Activated CD8-positive, alpha-beta T cell treated with anti-CD3 and anti-CD28 coated beads, Interleukin-2, amount 10 ng/mL, durations not matched to agents 7 days and 5 days (primary cell): ENCODE measurements around the gene MGAT5B. TPM values are rescaled to one million over a fixed set of nuclear protein-coding genes. Genes with fewer than 3 reads are reported as not detected.
A peak's percentile ranks its signal among the peaks of the same experiment; 100 is the strongest.
"Not testable (repeated sequence)": the region's sequence is repeated elsewhere in the genome, so short reads cannot be mapped to it uniquely, and the experiment has no call there.

Experiments
- ATAC-seq: fragments of 150-1000 bp; cut with Tn5 transposase; one replicate; pipeline ENCODE4 v1.10.0; 2021; ENCODE audit warnings: moderate library complexity
- CTCF ChIA-PET: fragments of 350-600 bp; sonication (Branson Sonifier 250); formaldehyde crosslinking; loops from one replicate; lab custom pipeline; 2021; ENCODE audit warnings: antibody characterized with exemption; lab: Charles Lee
- POLR2A ChIA-PET: fragments of 350-600 bp; sonication (Branson Sonifier 250); formaldehyde crosslinking; loops from one replicate; lab custom pipeline; 2021; ENCODE audit warnings: antibody characterized with exemption; lab: Charles Lee
- DNase-seq: peaks from one replicate; pipeline ENCODE4 v3.0.0-alpha.2; 2020
- H3K27ac Mint-ChIP-seq: one replicate; pipeline ENCODE4 v1.8.0; 2021; ENCODE audit warnings: mild to moderate bottlenecking, mixed read lengths
- H3K27me3 Mint-ChIP-seq: one replicate; pipeline ENCODE4 v1.8.0; 2021; ENCODE audit warnings: low read depth, mixed read lengths
- H3K36me3 Mint-ChIP-seq: one replicate; pipeline ENCODE4 v1.8.0; 2021; ENCODE audit warnings: low read depth, mixed read lengths
- H3K4me1 Mint-ChIP-seq: one replicate; pipeline ENCODE4 v1.8.0; 2021; ENCODE audit warnings: low read depth, mixed read lengths
- H3K4me3 Mint-ChIP-seq: one replicate; pipeline ENCODE4 v1.8.0; 2021; ENCODE audit warnings: mild to moderate bottlenecking, mixed read lengths
- H3K9me3 Mint-ChIP-seq: one replicate; pipeline ENCODE4 v1.8.0; 2022; ENCODE audit warnings: mixed read lengths; ENCODE audit not compliant: insufficient read depth
- total RNA-seq, 2 experiments: library from RNA; stranded (reverse); gene quantifications; one replicate each; pipeline ENCODE4 v1.2.3, GENCODE V29; 2021

MGAT5B gene
- total RNA-seq, 2 experiments from 2014 or later, result 0.26 TPM; not detected in 1

DNA sequence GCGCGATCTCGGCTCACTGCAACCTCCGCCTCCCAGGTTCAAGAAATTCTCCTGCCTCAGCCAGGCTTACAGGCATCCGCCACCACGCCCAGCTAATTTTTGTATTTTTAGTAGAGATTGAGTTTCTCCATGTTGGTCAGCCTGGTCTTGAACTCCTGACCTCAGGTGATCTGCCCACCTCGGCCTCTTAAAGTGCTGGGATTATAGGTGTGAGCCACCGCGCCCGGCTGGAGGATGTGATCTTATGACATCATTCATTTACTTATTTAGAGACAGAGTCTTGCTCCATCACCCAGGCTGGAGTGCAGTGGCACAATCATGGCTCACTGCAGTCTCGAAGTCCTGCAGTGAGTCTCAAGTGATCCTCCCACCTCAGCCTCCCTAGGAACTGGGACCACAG lies 19.0 kb upstream of the MGAT5B start:
- H3K27ac Mint-ChIP-seq, H3K9me3 Mint-ChIP-seq, CTCF ChIA-PET, H3K36me3 Mint-ChIP-seq, ATAC-seq, H3K4me1 Mint-ChIP-seq, POLR2A ChIA-PET, H3K4me3 Mint-ChIP-seq, DNase-seq: not testable (repeated sequence)
- H3K27me3 Mint-ChIP-seq, result peaks cover 12% of the 10 kb centered on the region

DNA sequence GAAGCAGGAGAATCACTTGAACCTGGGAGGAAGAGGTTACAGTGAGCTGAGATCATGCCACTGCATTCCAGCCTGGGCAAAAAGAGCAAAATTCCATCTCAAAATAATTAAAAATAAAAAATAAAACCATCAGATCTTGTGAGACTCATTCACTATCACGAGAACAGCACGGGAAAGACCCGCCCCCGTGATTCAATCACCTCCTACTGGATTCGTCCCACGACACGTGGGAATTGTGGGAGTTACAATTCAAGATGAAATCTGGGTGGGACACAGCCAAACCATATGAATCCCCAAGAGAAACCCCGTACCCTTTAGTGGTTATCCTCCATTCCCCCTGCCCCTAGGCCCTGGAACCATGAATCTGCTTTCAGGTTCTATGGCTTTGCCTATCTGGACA lies 15.4 kb upstream of the MGAT5B start:
- H3K36me3 Mint-ChIP-seq, result no peaks in the 10 kb centered on the region
- H3K4me3 Mint-ChIP-seq, result no peak overlapping the region
- H3K4me1 Mint-ChIP-seq, result no peaks in the 10 kb centered on the region
- no peaks in the 10 kb centered on the region for H3K9me3 Mint-ChIP-seq
- DNase-seq (no peak), ATAC-seq (no peak)
- ChIA-PET CTCF (no interaction called here), POLR2A (no interaction called here)
- no peak overlapping the region for H3K27ac Mint-ChIP-seq
- H3K27me3 Mint-ChIP-seq, result peaks cover 8% of the 10 kb centered on the region

DNA sequence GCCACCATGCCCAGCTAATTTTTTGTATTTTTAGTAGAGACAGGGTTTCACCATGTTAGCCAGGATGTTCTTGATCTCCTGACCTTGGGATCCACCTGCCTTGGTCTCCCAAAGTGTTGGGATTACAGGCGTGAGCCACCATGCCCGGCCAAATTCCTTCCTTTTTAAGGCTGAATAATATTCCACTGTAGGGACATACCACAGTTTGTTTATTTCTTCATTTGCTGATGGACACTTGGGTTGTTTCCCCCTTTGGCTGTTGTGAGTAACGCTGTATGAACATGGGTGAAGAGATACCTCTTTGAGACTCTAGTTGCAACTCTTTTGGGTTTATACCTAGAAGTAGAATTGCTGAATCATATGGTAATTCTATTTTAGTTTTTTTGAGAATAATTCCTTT lies 13.1 kb upstream of the MGAT5B start:
- H3K4me3 Mint-ChIP-seq, result no peak overlapping the region
- no peaks in the 10 kb centered on the region for H3K36me3 Mint-ChIP-seq
- no peak for DNase-seq
- no peaks in the 10 kb centered on the region for H3K4me1 Mint-ChIP-seq
- H3K27ac Mint-ChIP-seq, result no peak overlapping the region
- ChIA-PET POLR2A (no interaction called here), CTCF (interaction anchor here (0.8 kb wide), 1 partner anchor 16 kb away, joined by 3 read pairs; no protein-coding TSS in a partner anchor)
- ATAC-seq, result no peak
- H3K9me3 Mint-ChIP-seq, result no peaks in the 10 kb centered on the region
- peaks cover 8% of the 10 kb centered on the region for H3K27me3 Mint-ChIP-seq

DNA sequence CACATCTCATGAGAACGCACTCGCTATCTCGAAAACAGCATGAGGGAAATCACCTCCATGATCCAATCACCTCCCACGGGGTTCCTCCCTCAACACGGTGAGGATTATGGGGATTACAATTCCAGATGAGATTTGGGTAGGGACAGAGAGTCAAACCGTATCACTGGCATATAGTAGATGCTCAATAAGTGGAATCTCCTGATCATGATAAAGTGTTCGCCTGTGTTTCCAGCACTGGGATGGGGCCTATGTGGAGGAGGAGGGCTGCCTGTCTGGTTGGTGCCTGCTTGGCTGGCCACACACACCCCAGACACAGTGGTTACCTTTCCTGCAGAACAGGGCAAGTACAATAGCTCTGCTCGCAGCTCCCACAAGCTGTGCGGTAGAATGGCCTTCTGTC lies 6.1 kb upstream of the MGAT5B start:
- Mint-ChIP-seq H3K9me3 (no peaks in the 10 kb centered on the region), H3K36me3 (no peaks in the 10 kb centered on the region), H3K27ac (no peak overlapping the region), H3K4me3 (no peak overlapping the region), H3K4me1 (no peaks in the 10 kb centered on the region), H3K27me3 (peaks cover 3% of the 10 kb centered on the region)
- no peak for DNase-seq
- ChIA-PET POLR2A (no interaction called here), CTCF (no interaction called here)
- no peak for ATAC-seq

DNA sequence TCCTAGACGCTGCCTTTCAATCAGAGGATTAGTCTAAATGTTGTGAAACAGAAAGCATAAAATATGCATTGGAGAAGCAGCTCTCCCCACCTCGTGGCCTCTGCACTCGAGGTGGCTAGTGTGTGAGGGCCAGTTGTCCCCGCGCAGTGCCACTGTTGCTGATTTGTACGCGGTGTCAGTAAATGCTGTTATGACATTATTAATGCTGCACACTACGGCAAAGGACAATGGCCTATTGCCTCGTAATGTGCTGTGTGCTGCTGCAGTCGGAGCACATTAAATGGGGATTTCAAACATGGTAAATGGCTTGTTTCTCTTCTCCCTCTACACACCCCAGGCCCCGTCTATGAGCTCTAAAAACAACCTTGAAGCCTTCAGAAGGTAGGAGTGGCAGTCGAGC lies 5.7 kb upstream of the MGAT5B start:
- no peak overlapping the region for H3K4me3 Mint-ChIP-seq
- peaks cover 6% of the 10 kb centered on the region for H3K27me3 Mint-ChIP-seq
- DNase-seq (no peak), ATAC-seq (no peak)
- no peak overlapping the region for H3K27ac Mint-ChIP-seq
- no peaks in the 10 kb centered on the region for H3K9me3 Mint-ChIP-seq
- ChIA-PET POLR2A (no interaction called here), CTCF (no interaction called here)
- H3K36me3 Mint-ChIP-seq, result no peaks in the 10 kb centered on the region
- H3K4me1 Mint-ChIP-seq, result peaks cover under 1% of the 10 kb centered on the region

DNA sequence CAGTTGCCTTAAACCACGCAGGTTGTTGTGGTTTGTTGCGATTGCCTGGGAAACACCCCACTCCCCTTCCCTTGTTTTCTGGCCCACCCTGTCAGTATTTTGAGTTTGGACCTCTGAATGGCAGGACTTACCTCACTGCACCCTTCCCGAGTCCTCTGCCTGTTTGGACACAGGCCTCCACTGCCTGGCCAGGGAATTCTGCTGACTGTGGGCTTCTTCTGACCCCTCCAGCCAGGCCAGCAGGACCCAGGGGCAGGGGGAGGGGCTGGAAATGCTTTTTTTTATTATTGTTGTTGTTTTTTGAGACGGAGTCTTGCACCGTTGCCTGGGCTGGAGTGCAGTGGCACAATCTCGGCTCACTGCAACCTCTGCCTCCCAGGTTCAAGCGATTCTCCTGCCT lies 4.2 kb upstream of the MGAT5B start:
- Mint-ChIP-seq H3K4me3 (no peak overlapping the region), H3K27me3 (peaks cover 13% of the 10 kb centered on the region), H3K9me3 (no peaks in the 10 kb centered on the region), H3K27ac (no peak overlapping the region), H3K36me3 (no peaks in the 10 kb centered on the region), H3K4me1 (peaks cover 6% of the 10 kb centered on the region)
- ATAC-seq (no peak), DNase-seq (no peak)
- ChIA-PET POLR2A (no interaction called here), CTCF (interaction anchor here (0.8 kb wide), 1 partner anchor 68 kb away, joined by 3 read pairs; no protein-coding TSS in a partner anchor)

DNA sequence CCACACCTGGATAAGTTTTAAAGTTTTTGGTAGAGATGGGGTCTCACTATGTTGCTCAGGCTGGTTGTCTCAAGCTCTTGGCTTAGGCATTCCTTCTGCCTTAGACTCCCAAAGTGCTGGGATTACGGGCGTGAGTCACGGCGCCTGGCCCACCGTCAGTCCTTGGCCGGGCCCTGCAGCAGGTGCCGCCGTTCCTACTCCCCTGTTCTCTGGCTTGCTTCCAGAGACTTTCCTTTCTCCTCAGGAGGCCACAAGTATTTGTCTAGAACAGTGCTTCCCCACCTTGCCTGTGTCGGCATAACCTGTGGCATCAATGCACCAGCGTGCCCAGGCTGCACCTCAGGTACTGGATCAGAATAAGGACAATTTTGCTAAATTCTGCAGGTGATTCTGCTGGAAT lies 3.0 kb upstream of the MGAT5B start:
- Mint-ChIP-seq H3K4me3 (no peak overlapping the region), H3K27ac (no peak overlapping the region), H3K9me3 (no peaks in the 10 kb centered on the region), H3K36me3 (no peaks in the 10 kb centered on the region), H3K27me3 (peaks cover 15% of the 10 kb centered on the region), H3K4me1 (peaks cover 7% of the 10 kb centered on the region)
- no peak for DNase-seq
- ATAC-seq, result no peak
- ChIA-PET CTCF (interaction anchor here (0.6 to 0.9 kb wide), 2 partner anchors 191 to 207 kb away, joined by 3 read pairs; no protein-coding TSS in a partner anchor), POLR2A (no interaction called here)

DNA sequence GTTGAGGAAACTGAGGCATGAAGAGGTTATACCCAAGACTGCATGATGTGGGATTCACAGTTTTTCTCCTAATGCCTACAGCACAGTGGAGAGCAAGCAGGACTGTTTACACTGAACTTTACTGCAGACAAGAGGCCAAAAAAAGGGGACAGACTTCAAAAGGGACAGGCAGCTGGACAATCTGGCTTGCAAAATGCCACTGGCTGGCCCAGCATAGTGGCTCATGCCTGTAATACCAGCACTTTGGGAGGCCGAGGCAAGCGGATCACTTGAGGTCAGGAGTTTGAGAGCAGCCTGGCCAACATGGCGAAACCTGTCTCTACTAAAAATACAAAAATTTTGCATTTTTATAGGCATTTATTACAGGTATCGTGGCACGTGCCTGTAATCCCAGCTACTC lies 2.0 kb upstream of the MGAT5B start:
- ChIA-PET CTCF (no interaction called here), POLR2A (no interaction called here)
- DNase-seq (no peak), ATAC-seq (no peak)
- no peak overlapping the region for H3K27ac Mint-ChIP-seq
- H3K36me3 Mint-ChIP-seq, result no peaks in the 10 kb centered on the region
- no peak overlapping the region for H3K4me3 Mint-ChIP-seq
- no peaks in the 10 kb centered on the region for H3K9me3 Mint-ChIP-seq
- H3K27me3 Mint-ChIP-seq, result peaks cover 22% of the 10 kb centered on the region
- H3K4me1 Mint-ChIP-seq, result peaks cover 7% of the 10 kb centered on the region

DNA sequence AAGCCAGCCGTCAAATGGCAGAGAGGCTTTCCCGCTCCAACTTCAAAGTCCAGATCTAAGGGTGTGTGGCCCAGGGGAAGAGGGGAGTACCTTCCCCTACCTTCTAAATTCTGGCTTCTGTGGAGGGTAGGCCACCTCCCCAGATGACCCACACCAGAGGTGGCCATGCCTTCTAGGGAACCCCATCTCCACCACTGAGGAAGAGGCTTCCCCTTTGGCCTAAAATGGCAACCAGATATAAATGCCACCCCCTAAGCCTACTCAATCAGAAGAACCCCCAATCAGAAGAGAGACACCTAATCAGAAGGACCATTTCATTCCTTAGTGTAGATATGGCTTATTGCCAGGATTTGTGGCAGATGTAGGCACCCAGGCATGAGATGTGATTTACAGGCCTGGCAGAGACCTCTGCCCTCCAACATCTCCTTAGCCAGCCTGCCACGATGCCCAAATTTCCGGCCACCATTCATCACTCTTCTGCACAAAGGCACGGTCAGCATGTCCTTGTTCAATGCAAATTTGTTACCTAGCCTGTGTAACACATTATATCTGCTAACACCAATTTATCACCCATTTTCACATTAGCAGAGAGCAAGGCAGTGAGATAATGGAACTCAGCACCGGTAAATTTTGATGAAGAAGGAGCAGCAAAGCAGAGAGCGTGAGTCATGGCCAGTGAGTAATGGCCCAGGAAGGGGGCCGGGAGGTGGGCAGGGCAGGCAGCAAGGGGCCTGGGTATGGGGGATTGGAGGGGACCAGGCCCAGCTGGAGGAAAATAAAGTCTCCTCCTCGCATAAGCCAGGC lies 1.2 kb upstream of the MGAT5B start:
- DNase-seq (no peak), ATAC-seq (no peak)
- ChIA-PET POLR2A (interaction anchor here (0.6 to 1.4 kb wide), 2 partner anchors 189 to 608 kb away, joined by 3 to 6 read pairs; no protein-coding TSS in a partner anchor), CTCF (interaction anchor here (1.1 to 6.8 kb wide), 13 partner anchors 11 to 260 kb away, joined by 3 to 87 read pairs (median 6); no protein-coding TSS in a partner anchor)
- H3K27ac Mint-ChIP-seq, result no peak overlapping the region
- no peak overlapping the region for H3K4me3 Mint-ChIP-seq
- H3K27me3 Mint-ChIP-seq, result peaks cover 26% of the 10 kb centered on the region
- H3K36me3 Mint-ChIP-seq, result no peaks in the 10 kb centered on the region
- H3K9me3 Mint-ChIP-seq, result no peaks in the 10 kb centered on the region
- peaks cover 7% of the 10 kb centered on the region for H3K4me1 Mint-ChIP-seq

DNA sequence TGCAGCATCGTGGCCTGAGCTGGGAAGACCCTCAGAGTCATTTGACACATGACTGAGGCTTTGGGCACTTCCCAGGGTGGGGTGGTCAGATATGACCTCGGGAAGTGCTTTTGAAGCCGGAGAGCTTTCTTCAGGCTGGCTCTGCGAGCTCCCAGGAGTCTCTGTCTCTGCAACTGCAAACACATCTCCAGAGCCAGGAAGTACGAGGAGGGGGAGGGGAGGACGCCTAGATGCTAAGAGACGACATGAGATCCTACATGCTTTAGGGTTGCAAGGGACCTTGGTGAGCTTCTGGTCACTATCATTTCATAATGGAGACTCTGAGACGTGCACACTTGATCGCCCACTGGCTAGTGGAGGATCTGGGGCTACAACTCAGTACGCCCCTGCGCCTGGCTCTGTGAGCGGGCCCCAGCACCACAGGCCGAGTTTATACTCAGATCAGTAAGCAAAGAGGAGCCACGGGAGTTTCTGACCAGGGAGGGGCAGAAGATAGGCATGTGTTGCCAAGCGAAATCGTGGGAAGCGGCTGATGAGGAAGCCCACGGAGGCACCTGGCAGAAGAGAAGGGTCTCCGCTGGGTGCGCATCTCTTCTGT lies 527 bp upstream of the MGAT5B start:
- H3K4me1 Mint-ChIP-seq, result peaks cover 14% of the 10 kb centered on the region
- ATAC-seq (no peak), DNase-seq (no peak)
- peaks cover 27% of the 10 kb centered on the region for H3K27me3 Mint-ChIP-seq
- peak overlapping the region; percentile 40 for H3K4me3 Mint-ChIP-seq
- no peak overlapping the region for H3K27ac Mint-ChIP-seq
- H3K36me3 Mint-ChIP-seq, result no peaks in the 10 kb centered on the region
- ChIA-PET POLR2A (interaction anchor here (0.6 to 1.4 kb wide), 2 partner anchors 189 to 607 kb away, joined by 3 to 6 read pairs; no protein-coding TSS in a partner anchor), CTCF (interaction anchor here (0.6 to 6.8 kb wide), 27 partner anchors 10 to 260 kb away, joined by 3 to 87 read pairs (median 4); no protein-coding TSS in a partner anchor)
- H3K9me3 Mint-ChIP-seq, result no peaks in the 10 kb centered on the region

DNA sequence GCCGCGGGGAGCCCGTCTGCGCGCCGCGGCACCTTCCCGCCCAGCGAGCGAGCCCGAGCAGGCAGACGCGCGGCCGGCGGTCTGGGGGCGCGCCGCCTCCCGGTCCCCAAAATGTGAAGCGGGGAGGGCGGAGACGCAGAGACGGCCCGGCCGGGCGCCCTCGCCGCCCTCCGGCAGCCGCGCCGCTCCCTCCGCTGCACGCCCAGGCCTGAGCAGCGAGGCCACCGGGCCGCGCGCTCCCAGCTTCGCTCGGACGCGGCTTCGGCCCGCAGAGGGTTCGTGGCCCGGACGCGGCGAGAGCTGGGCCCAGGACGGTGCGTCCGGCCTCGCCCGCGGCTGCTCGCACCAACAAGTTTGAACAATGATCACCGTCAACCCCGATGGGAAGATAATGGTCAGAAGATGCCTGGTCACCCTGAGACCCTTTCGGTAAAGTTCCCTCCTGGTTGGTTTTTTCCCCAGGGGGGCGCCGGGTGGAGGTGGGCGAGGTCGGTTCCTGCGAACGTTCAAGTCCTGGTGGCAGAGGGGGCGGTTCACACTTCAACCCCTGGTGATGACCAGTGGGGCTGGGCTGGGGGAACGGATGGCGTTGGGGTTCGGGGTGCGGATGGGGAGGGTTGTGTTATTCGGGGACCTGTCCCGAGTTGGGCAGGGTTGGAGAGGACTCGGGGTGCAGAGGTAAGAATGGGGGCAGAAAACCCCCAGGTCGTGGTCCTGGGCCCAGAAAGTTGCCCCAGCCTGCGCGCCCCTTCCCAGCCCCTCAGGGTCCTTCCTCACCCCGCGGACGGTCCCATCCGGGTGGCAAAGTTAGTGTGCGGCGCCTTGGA lies 678 bp downstream of the MGAT5B start:
- CTCF ChIA-PET, result interaction anchor here (1.0 to 6.8 kb wide), 21 partner anchors 10 to 258 kb away, joined by 3 to 87 read pairs (median 4); no protein-coding TSS in a partner anchor
- H3K27me3 Mint-ChIP-seq, result peaks cover 28% of the 10 kb centered on the region
- DNase-seq (no peak), ATAC-seq (peak; percentile 29)
- H3K27ac Mint-ChIP-seq, result no peak overlapping the region
- POLR2A ChIA-PET, result interaction anchor here (0.7 to 1.4 kb wide), 1 partner anchor 187 kb away, joined by 3 to 6 read pairs; no protein-coding TSS in a partner anchor
- no peak overlapping the region for H3K4me3 Mint-ChIP-seq
- H3K9me3 Mint-ChIP-seq, result no peaks in the 10 kb centered on the region
- H3K36me3 Mint-ChIP-seq, result no peaks in the 10 kb centered on the region
- H3K4me1 Mint-ChIP-seq, result peaks cover 15% of the 10 kb centered on the region
